Stimulated activated CD4-positive, alpha-beta T cell treated with anti-CD3 and anti-CD28 coated beads, Interleukin-15, amount 100 ng/mL, for 48 hours (primary cell): ENCODE data around the gene GOLGA6B.
"Not testable (repeated sequence)": the region's sequence is repeated elsewhere in the genome, so short reads cannot be mapped to it uniquely, and the experiment has no call there.

Source experiments
- DNase-seq, 2 donors: peaks; one replicate each; pipeline ENCODE4 v3.0.0-alpha.2; 2020; ENCODE audit warnings: low read depth in 2 of 2

The GOLGA6B gene

GRCh38 chr15:72665706-72666105 is 11.2 kb downstream of the GOLGA6B start:
- DNase-seq = not testable (repeated sequence)

GRCh38 chr15:72669803-72670202 is 15.3 kb downstream of the GOLGA6B start:
- not testable (repeated sequence) for DNase-seq

- DNase-seq = peak; percentile 52 to 64
Observed at GRCh38 chr15:72670656-72671352, 16.3 kb downstream of the GOLGA6B start.

GRCh38 chr15:72671525-72671924 is 17.0 kb downstream of the GOLGA6B start:
- no peak for DNase-seq

- DNase-seq = no peak
Observed at GRCh38 chr15:72676838-72677237, 22.3 kb downstream of the GOLGA6B start.

GRCh38 chr15:72680931-72681330 is 26.4 kb downstream of the GOLGA6B start:
- DNase-seq = no peak

- DNase-seq = no peak
Observed at GRCh38 chr15:72682772-72683171, 28.3 kb downstream of the GOLGA6B start.

- DNase-seq = no peak
Observed at GRCh38 chr15:72685301-72685924, 30.9 kb downstream of the GOLGA6B start.

GRCh38 chr15:72685925-72686794 is 31.7 kb downstream of the GOLGA6B start, which contains the start of the genes BBS4 and HIGD2B:
BBS4 (plus strand) TSS chr15:72686207; CDS start chr15:72686228, 21 bp downstream.
HIGD2B (minus strand) TSS chr15:72686182; CDS start chr15:72676374, 9,808 bp downstream.
- peak; percentile 79 to 83 for DNase-seq

GRCh38 chr15:72688697-72689096 is 34.2 kb downstream of the GOLGA6B start:
- DNase-seq = no peak

- no peak for DNase-seq
Observed at GRCh38 chr15:72690938-72691337, 36.4 kb downstream of the GOLGA6B start.

GRCh38 chr15:72698938-72699337 is 44.4 kb downstream of the GOLGA6B start:
- no peak for DNase-seq

GRCh38 chr15:72700076-72700475 is 45.6 kb downstream of the GOLGA6B start:
- no peak for DNase-seq

- no peak for DNase-seq
Observed at GRCh38 chr15:72706266-72706665, 51.8 kb downstream of the GOLGA6B start.

GRCh38 chr15:72708551-72709303 is 54.2 kb downstream of the GOLGA6B start:
- not testable (repeated sequence) for DNase-seq
